DMS 273 (cell line): ENCODE data around the gene CAP1.
"Not testable (repeated sequence)": the region's sequence is repeated elsewhere in the genome, so short reads cannot be mapped to it uniquely, and the experiment has no call there.

Experiments used
- DNase-seq: peaks from one replicate; lab custom pipeline; 2025; ENCODE audit not compliant: unreplicated experiment; lab: John Stamatoyannopoulos, UW

Gene CAP1

GRCh38 chr1:40030528-40031135 is 9.9 kb upstream of the CAP1 start:
- DNase-seq, result peak; percentile 85

- peak; percentile 100 for DNase-seq
These were observed 8.2 kb upstream of the CAP1 start for GRCh38 chr1:40032240-40032891.

- peak; percentile 85 for DNase-seq
These were observed 5.7 kb upstream of the CAP1 start for GRCh38 chr1:40034869-40035268.

- peak; percentile 100 for DNase-seq
These were observed 4.0 kb upstream of the CAP1 start for GRCh38 chr1:40036574-40036973.

- DNase-seq, result not testable (repeated sequence)
These were observed 3.3 kb upstream of the CAP1 start for GRCh38 chr1:40037254-40037653.

DNA sequence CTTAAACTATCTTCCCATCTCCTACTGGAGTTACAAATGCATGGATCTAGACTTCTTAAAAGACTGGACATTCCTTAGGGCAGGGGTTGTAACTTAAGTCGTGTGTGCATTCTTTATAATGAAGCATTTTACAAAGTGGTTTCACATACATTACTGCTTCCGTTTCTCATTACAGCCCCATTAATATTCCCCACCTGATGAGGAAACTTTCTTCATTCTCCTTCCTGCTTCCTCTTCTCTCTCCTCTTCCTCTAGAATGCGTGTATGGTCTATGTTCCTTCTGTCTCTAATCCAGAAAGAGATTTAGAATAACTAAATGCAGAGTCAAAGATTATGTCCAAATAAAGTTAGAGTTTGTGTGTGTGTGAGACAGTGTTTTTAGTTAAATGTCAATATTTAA is 1.8 kb upstream of the CAP1 start:
- DNase-seq, result no peak

DNA sequence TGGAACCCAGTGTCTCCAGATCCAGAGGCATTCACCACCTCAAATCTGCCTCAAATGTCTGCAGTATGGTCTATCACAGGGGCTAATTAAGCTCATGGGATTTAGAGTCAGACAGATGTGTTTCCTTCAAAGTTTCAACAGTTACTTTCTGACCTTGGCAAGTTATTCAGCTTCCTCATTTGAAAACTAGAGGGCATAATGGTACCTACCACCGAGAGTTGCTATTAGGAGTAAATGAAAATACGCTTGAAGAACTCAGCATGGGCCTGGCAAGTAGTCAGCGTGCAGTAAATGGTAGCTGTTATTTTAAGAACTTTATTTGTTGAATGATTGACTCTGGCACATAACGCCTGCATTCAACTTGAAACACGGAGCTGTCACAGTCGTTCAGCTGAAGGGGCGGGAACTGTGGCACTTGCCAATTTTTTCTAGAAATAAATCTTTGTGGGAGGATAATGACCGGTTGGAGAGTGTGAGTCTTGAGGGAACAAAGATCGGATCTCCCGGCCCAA is 1.2 kb upstream of the CAP1 start:
- peak; percentile 100 for DNase-seq

GRCh38 chr1:40039757-40040510 is 595 bp upstream of the CAP1 start:
- peak; percentile 100 for DNase-seq

DNA sequence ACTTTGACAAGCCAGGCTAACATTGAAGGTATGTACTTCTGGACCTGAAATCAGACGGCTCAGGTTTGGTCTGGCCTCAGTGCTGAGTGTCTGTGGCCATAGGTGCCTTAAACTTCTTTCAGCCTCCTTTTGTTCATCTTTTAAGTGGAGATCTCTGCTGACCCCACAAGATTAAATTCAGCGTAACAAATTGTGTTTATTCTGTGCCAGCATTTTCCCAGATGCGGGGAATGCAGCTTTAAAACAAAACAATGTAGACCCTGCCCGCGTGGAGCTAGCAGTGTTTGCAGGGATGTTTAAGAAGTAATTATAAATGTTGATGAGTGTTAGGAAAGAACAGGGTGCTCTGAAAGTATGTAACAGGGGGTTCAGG is 923 bp downstream of the CAP1 start:
- DNase-seq, result no peak

DNA sequence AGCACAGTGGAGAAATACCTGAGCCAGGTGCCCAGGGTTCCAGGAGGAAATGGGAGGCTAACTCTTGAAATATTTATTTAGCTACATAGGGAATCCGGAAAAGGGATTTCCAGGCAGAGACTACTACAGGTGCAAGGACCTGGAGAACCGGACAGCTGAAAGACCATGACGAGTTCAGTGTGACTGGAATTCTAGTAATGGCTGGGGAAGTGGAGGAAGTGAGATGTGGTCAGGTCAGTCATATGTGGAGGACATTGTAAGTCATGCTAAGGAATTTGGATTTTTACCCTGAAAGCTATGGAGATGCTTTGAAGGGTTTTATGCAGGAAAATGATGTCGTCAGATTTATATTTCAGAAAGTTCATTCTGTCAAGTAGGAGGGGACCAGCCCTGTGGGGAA is 1.8 kb downstream of the CAP1 start:
- DNase-seq, result no peak

DNA sequence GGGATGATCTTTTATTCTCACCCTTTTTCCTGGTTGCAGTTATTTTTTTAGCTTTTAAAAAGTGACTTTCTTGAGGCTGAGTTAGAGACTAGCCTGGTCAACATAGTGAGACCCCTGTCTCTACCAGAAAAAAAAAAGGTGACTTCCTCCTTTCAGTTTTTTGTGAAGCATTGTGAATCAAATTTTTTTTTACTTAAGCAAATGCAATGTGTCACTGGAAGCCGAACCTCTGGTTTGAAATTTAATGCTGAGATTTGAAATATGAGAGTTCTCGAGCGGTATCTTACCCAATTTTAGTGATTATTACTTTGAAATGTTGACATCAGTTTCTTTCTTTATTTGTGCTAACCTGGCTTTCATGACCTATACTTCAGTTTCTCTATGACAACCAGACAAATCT is 3.6 kb downstream of the CAP1 start:
- no peak for DNase-seq

GRCh38 chr1:40045182-40045581 is 4.7 kb downstream of the CAP1 start:
- DNase-seq, result no peak

DNA sequence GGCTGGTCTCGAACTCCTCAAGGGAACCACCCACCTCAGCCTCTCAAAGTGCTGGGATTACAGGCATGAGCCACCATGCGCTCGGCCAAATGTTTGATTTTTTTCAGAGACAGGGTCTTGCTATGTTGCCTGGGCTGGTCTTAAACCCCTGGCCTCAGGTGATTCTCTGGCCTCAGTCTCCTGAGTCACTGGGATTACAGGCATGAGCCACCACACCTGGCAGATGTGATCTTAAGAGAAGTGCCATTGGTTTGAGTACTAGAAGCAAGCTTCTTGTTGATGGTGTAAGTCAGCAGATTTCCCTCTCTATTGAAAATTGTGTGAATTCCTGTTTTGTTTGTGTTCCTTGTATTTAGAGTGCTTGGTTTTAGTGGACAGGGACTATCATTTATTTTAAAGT is 5.2 kb downstream of the CAP1 start:
- no peak for DNase-seq

- DNase-seq, result no peak
These were observed 6.7 kb downstream of the CAP1 start for GRCh38 chr1:40047276-40047675.

DNA sequence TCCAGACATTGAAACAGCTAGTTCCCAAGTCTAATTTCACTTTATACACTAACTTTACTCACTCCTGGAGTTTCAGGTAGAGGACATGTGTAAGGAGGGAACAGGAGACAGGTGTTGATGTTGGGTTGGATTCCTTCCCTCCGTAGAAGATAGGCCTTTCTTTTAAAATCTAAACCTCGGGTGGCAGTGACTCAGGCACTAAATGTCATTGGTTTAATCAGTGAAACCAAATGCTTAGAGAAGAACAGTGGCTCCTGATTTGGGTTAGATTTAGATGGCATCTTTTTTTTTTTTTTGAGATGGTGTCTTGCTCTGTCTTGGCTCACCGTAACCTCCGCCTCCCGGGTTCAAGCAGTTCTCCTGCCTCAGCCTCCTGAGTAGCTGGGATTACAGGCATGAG is 7.2 kb downstream of the CAP1 start:
- DNase-seq, result no peak

DNA sequence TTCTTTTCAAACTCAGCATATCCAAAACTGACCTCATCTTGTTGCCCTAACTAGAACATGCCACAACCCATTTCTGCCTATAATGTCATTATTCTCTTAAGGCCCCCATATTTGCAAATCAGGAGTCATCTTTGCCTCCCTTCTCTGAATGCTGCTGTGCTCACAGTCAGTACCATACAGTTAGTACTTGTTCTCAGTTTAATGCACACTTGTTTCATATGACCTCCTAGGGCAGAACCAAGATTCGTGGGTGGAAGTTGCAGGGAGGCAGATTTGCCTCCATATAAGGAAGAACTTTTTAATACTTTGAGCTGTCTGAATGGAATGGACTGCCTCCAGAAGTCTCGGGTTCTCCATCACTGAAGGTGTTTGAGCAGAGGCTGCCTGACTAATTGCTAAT is 9.2 kb downstream of the CAP1 start:
- DNase-seq, result no peak

GRCh38 chr1:40050863-40051262 is 10.3 kb downstream of the CAP1 start:
- no peak for DNase-seq

- DNase-seq, result peak; percentile 89
These were observed 12.8 kb downstream of the CAP1 start for GRCh38 chr1:40053138-40053887.

GRCh38 chr1:40056519-40057309 is 16.2 kb downstream of the CAP1 start:
- no peak for DNase-seq

GRCh38 chr1:40057310-40058030 is 16.9 kb downstream of the CAP1 start:
- DNase-seq, result no peak
